UCSD-AML1 (cell line): Measurements from ENCODE around the gene CELF5.
A peak's percentile ranks its signal among the peaks of the same experiment; 100 is the strongest.
"Not testable (repeated sequence)": the region's sequence is repeated elsewhere in the genome, so short reads cannot be mapped to it uniquely, and the experiment has no call there.

Experiments
- DNase-seq: peaks from one replicate; lab custom pipeline; 2025; ENCODE audit not compliant: unreplicated experiment; lab: John Stamatoyannopoulos, UW

CELF5 gene

DNA sequence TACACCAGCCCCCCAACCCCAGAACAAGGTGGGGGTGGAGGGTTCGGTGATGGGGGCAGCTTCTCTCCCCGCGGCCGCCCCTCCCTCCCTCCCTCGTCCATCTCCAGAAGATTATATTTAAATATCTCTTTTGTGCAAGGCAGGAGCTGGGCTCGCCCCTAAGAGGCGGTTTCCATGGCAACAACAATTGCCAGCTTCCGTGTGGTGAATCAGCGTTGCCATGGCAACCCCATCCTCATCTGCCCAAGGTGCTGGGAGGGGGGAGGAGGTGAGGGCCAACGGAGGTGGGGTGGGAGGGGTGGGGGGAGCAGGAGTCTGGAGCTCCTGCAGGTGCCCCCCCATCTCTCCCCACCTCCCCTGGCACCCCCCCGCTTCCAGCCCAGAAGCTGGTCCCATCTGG lies 46.4 kb downstream of the CELF5 start:
- DNase-seq = no peak

DNA sequence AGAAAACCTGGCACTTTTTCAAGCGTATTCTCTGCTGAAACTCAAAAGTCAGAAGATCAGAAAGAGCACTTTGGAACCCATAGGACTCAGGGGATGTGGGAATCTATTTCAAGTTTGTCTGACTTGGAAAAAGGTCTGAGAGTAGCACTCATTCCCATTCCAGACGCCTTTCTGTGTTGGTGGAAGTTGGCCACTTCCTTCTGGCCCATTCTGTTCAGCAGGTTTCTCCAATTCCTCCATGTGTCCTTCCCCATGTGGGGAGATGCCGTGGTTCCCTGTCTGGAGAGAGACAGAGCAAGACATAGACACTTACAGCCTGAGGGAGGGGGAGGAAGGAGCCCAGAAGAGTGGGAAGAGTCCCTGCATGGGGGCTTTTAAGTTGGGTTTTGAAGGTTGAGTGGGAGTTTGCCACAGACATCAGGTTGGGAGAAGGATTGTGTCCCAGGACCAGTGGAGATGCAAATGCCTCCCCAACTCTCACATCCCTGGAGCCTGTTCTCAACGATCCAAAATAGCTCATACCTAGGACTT lies 48.0 kb downstream of the CELF5 start:
- DNase-seq = no peak

DNA sequence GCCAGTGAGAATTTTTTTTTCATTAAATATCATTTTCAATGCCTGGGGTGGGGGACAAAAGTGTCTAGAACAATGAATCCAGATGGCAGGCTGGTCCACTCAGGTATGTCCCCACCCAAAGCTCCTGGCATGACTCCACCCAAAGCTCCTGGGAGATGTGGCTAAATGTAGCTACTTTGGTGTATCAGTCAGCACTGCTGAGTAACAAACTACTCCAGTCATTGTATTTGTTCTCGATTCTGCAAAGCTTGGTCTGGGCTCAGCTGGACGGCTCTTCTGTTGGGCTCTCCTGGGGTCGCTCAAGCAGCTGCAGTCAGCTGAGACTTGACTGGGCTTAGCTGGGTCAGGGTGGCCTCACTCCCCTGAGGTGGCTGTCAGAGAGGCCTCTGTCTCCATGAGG lies 48.5 kb downstream of the CELF5 start:
- DNase-seq = no peak

DNA sequence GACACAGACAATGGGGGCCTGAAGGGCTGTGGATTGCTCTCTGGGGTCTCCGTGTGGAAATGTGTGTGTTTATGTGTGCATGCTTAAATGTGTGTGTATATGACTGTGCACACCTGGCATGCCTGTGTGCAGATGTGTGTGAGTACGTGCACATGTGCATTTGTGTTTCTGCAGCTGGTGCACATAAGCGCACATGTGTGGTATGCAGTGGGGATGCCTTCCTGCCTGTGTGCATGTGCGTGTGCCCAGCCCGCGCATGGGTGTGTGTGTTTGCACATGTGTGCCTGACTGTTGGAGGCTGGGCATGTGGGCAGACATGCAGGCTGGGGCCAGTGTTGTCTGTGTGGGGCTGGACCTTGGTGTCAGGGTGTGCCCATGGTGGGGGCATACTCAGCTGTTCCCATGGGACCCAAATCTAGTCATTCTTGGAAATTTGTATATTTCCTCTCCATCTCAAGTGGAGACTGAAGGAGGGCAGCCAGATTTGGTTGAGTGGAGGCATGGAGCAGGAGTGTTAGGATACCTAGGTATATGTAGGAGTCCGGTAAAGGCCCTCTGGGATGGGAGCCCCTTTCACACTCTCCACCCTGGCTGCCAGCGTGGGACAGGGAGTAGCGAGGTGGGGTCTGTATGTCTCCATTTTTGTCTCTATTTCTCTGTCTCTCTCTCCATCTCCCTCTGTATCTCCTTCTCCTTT lies 49.9 kb downstream of the CELF5 start:
- DNase-seq = no peak

DNA sequence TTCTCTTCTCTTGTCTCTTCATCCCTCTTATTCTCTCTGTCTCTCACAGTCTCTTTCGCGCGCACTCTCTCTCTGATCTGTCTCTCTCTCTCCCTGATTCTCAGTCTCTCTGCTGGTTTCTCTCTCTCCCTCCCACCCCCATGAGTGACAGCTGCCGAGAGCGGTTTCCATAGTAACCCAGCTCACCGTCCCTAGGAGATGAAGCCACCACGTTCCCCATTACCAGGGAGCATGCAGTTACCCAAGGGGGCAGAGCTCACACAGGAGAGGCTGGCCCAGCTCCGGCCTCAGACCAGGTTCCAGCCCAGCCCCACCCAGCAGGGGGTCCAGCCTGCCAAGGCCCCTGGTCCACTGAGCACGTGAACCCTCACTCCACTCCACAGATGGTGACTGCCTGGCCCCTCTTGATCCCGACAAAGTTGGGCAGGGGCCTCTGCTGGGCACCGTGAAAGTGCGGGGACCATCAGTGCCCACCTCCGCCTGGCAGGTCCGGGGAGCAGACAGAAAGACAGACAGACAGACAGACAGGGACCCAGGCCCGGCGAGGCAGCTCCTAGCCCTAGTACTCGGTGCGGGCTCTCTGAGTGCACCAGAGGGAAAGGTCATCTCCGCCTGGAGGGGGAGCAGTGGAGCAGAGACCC lies 50.6 kb downstream of the CELF5 start:
- no peak for DNase-seq

DNA sequence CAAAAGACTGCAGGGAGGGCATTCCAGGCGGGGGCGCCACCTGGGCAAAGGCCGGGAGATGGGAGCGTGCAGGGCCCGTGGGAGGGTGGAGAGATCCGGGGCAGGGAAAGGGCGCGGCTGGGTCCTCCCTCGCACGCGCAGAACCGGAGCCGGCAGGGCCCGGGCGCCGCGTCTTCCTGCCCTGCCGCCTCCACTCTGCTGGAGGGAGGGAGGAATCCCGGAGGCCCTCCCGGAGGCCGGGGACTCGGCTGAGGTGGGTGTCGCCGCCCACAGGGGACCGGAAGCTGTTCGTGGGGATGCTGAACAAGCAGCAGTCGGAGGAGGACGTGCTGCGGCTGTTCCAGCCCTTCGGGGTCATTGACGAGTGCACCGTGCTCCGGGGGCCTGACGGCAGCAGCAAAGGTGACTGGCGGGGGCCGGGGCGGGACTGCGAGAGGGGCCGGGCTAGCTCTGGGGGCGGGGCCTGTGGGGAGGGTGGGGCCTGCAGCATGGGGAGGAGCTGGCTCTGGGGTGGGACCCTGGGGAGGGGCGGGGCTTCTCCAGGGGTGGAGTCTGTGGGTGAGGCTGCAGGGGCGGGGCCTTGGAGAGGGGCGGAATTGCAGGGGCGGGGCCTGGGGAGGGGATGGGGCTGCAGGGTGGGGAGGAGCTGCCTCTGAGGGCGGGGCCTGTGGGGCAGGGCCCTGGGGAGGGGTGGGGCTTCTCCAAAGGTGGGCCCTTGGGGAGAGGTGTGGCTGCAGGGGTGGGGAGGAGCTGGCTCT lies 51.3 kb downstream of the CELF5 start:
- peak; percentile 92 for DNase-seq

DNA sequence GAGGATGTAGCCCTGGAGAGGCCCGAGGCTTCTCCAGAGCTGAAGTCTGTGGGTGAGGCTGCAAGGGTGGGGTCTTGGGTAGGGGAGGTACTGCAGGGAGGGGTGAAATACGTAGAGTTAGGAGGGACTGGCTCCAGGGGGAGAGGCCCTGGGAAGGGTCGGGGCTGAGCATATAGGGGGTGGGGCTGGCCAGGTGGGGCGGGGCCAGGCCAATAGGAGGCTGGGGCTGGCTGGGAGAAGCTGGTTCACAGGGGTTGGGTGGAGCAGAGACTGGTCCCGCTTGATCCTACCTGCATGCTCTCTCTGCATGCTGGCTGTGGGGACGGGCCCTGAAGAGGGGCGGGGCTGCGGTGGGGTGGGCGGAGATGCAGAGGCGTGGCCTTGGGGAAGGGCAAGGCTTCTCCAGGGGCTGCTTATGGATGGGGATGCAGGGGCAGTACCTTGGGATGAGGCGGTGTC lies 51.9 kb downstream of the CELF5 start:
- no peak for DNase-seq

DNA sequence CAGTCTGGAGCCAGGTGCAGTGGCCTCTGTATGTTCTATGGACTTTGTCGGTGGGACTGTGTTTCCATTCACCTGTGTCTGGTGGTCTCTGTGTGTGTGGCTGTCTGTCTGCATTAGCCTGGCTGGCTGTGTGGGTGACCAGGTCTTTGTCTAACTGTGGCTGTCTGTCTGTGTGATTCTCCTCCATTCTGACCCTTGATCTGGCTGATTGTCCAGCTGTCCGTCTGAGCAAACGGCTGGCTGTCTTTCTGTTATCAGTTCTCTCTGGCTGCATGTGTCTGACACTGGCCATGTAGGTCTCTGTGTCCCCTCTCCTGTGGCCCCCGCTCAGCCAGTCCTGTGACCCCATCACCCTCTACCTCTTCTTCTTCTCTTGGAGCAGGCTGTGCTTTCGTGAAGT lies 53.2 kb downstream of the CELF5 start:
- DNase-seq = no peak

DNA sequence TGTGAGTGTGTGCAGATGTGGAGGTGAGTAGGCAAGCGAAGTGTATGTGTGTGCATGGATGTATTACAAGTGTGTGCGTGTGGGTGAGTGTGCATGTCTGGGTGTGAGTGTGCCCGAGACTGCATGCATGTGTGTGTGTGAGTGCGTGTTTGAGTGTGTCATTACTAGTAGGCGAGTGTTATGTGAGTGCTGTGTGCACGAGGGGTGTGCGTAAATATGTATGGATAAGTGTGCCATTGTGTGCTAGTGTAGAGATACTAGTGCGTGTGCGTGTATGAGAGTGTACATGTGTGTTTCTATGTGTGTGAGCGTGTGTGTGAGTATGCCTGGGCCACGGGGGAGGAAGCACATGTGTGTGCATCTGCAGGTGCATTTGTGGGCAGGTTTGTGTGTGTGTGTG lies 53.8 kb downstream of the CELF5 start:
- no peak for DNase-seq

DNA sequence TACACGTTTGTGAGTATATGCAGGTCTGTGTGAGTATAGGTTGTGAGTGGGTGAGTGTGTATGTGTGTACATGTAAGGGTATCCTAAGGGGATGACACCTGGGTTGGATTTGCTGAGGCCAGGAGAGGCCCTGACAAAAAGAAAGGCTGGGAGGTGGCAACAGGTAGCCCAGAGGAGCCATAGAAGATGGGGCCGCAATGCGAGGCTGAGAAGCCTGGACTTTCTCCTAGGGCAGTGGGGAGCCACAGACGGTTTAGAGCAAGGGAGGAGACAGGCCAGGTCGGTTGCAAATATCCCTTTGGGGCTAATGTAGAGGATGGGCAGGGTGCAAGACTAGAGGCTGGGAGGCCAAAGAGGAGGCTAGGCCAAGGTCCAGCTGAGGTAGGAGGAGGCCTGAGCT lies 54.3 kb downstream of the CELF5 start:
- no peak for DNase-seq

DNA sequence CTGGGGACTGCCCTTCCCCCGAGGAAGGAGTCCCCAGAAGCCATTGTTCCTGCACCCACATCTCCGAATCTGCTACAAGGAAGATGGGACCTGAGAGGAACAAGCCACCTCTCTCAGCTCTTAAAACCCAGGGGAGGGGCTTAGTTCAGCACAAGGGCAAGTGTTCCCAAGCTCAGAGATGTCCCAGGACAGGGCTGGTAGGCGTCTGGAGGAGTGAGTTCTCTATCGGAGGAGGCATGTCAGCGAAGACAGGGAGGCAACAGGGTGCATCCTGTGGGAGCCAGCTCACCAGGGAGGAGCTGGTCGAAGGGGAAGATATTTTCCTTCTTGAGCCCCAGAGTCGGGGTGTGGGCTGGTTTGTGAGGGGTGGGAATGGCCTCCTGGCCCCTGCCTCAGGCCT lies 54.8 kb downstream of the CELF5 start:
- no peak for DNase-seq

DNA sequence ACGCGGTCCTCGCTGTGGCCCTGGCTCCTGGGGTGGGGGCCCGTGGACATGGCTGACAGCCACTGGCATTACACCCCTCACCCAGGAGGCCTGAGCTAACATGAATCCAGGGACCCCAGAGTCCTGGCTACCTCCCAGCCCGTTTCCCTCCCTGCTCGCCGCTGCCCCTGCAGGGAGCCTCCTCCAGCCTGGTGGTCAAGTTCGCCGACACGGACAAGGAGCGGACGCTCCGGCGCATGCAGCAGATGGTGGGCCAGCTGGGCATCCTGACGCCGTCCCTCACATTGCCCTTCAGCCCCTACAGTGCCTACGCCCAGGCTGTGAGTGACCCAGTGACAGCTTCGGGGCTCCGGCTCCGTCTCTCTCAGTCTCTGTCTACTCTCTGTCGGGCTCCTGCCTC lies 56.6 kb downstream of the CELF5 start:
- no peak for DNase-seq

DNA sequence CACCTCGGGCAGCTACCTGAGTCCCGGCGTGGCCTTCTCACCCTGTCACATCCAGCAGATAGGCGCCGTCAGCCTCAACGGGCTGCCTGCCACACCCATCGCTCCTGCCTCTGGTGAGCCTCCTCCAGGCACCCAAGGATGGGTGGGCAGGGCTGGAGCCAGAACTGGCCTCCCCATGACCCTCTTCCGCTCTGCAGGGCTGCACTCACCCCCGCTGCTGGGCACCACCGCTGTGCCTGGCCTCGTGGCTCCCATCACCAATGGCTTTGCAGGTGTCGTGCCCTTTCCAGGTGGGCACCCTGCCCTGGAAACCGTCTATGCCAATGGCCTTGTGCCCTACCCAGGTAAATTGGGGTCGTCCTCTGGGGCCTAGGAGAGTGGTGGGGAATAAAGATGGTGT lies 57.7 kb downstream of the CELF5 start:
- no peak for DNase-seq

DNA sequence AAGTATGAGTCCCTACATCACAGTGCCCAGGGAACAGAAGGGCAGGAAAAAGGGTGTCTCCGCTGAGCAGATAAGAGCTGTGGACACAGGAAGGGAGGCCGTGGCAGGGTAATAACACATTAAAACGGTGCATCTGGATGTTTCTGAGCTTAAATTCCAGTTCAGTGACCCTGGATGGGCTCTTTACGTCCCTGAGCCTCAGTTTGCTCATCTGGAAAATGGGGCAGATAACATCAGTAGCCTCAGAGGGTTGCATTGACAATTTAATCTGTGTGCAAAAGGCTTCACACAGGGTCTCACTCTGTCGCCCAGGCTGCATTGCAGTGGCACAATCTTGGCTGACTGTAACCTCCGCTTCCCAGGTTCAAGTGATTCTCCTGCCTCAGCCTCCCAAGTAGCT lies 58.1 kb downstream of the CELF5 start:
- DNase-seq = no peak

DNA sequence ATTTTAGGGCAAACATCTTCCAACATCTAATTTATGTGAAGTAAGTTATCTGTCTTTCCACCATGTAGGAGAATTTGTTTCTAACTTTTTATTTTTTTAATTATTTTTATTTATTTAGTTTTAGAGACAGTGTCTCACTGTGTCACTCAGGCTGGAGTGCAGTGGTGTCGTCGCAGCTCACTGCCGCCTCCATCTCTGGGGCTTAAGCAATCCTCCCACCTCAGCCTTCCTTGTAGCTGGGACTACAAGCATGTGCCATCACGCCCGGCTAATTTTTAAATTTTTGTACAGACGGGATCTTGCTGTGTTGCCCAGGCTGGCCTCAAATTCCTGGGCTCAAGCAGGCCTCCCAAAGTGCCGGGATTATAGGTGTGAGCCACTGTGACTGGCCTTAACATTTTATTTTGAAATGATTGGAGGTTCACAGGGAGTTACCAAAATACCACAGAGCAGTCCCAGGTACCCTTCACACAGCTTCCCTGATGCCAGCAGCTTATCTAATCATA lies 58.8 kb downstream of the CELF5 start:
- DNase-seq = no peak

DNA sequence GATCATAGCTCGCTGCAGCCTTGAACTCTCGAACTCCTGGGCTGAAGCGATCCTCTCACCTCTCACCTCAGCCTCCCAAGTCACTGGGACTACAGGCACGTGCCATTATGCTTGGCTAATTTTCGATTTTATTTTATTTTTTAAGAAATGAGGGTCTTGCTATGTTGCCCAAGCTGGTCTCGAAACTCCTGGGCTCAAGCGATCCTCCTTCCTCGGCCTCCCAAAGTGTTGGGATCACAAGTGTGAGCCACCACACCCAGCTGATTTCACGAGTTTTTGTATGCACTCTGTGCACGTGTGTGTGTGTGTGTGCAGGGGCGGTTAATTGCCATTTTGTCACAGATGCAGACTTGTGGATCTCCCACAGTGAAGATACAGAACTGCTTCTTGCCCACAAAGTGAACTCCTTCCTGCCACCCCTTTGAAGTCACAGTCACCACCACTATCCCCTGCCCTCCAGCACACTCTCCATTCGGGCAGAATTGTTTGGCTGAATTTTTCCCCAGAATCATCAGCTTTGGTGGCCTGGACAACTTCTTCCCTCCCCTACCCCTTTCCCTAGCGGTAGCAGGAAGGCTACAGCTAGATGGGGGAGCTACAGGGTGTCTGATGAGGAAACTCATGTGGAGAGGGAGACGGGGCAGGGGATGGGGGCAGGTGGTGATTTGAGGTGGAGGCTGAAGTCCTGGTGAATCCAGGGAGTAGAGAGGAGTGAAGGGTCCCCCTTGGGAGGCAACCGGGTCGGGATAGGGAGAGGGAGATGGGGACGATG lies 59.6 kb downstream of the CELF5 start:
- no peak for DNase-seq

DNA sequence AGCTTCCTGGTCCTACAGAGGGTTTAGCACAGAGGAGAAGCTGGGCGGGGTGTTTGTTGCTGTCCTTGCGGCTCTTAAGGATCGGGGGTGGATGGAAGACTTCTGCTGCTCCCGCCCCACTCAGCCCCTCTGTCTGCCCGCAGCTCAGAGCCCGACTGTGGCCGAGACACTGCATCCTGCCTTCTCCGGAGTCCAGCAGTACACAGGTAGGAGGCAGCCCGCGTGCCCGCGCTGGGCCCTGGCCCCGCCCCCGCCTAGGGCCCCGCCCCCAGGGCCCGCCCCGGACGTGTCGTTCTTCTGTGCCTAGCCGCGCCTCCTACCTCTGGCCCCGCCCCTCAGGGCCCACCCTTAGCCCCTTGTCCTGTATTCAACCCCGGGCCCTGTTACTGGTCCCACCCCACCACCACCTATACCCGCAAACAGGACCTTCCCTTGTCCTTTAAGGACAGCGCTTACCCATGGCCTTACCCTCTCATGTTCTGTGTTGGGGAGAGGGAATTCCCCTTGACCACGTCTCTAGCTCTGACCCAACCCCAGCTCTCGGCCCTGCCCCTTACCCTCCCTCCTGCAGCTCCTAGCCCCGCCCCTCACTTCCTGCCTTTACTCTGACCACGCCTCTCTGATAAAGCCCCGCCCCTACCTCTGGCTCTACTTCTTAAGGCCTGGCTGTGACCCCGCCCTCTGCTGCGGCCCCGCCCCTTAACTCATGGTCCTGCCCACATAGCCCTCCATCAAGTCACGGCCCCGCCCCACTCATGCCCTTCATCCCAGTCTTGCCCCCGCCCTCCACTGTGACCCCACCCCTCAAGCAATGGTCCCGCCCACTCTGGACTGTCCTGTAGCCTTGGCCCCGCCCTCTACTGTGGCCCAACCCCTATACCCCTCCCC lies 60.5 kb downstream of the CELF5 start:
- DNase-seq = peak; percentile 68

DNA sequence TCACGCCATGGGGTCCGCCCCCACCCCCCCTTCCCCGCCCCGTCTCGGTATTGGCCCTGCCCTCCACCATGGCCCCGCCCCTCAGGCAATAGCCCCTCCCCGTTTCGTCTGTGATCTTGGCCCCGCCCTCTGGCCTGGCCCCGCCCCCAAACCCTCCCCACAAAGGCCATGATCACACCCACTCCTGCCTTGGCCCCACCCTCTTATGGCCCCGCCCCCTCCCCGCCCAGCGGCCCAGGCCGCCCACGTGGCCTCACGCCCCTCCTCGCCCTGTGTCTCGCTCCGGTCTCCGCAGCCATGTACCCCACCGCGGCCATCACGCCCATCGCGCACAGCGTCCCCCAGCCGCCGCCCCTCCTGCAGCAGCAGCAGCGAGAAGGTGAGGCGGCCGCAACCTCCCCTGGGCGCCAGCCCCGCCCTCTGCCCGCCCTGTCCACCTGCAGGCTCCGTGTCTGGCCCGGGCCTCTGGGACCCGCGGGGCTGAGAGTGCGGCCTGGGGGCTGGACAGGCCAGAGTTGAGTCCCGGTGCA lies 61.3 kb downstream of the CELF5 start:
- no peak for DNase-seq

DNA sequence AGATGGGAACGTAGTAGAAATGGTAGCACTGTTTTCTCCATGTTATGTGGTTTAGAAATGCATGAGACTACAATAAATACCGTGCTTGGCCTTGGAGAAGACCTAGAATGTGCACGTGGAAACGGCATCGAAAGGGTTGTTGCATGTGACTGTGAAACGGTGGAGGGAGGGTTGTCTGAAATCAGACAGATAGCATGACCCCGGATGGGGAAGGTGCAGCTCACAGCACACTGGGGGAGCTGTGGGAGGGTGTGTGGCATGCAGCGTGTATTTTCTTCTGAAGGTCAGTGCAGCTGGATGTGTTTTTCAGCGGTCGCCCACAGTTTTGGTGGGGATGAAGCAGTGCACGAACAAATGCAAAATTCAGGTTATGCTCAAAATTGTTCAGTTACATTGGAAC lies 63.4 kb downstream of the CELF5 start:
- no peak for DNase-seq

DNA sequence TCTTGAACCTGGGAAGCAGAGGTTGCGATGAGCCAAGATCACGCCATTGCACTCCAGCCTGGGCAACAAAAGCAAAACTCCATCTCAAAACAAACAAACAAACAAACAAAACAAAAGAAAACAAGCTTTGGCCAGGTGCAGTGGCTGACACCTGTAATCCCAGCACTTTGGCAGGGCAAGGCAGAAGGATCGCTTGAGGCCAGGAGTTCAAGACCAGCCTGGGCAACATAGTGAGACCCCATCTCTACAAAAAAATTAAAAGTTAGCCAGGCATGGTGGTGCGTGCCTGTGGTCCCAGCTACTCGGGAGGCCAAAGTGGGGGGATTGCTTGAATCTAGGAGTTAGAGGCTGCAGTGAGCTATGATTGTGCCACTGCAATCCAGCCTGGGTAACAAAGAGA lies 64.0 kb downstream of the CELF5 start:
- DNase-seq = not testable (repeated sequence)
